ENCODE measurements around the gene IAH1.

IAH1 gene, protein sequence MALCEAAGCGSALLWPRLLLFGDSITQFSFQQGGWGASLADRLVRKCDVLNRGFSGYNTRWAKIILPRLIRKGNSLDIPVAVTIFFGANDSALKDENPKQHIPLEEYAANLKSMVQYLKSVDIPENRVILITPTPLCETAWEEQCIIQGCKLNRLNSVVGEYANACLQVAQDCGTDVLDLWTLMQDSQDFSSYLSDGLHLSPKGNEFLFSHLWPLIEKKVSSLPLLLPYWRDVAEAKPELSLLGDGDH

GRCh38 chr2:9474361-9475057, at the start of gene IAH1:
Gene IAH1 (plus strand): TSS chr2:9474551. CDS start chr2:9474567, 16 bp downstream.
- peak in 1 of 2 donors; percentile 53 for DNase-seq (ENCODE audit: low read depth in 2 of 2)

GRCh38 chr2:9428965-9429577, 45.3 kb upstream of the IAH1 start:
- no peak for DNase-seq (ENCODE audit: low read depth in 2 of 2)

- no peak for DNase-seq (ENCODE audit: low read depth in 2 of 2)
Observed at GRCh38 chr2:9430316-9431293, 43.7 kb upstream of the IAH1 start.

DNA sequence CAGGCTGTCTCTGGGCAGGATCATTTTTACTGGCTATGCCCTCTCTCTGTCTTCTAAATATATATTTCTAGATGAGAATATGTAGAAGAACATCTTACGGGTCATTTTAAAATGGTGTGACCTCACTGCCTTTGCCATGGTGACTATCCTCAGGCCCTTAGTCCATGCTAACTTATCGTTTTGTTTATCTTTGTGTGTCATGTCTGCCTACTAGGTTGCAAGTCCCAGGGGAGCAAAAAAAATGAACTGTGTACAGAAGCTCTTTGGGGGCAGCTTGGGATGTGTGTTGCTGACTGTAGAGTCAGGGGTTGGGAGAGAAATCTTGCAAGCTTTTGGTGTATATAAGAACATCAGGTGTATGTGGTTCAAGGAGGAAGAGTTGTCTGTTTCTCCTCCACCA, 39.9 kb upstream of the IAH1 start:
- DNase-seq (ENCODE audit: low read depth in 2 of 2): no peak

DNA sequence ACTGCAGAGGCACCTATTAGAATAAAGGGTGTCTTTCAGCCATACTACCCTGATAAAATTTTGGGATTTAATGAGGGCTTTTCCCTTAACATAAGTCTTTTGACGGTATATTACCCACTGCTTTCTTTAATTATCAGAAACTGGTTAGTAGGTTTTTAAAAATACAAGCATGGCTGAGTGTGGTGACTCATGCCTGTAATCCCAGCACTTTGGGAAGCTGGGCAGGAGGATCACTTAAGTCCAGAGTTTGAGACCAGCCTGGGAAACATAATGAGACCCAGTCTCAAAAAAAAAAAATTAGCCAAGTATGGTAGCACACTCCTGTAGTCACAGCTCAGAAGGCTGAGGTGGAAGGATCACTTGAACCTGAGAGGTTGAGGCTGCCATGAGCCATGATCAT, 34.8 kb upstream of the IAH1 start:
- no peak for DNase-seq (ENCODE audit: low read depth in 2 of 2)

DNA sequence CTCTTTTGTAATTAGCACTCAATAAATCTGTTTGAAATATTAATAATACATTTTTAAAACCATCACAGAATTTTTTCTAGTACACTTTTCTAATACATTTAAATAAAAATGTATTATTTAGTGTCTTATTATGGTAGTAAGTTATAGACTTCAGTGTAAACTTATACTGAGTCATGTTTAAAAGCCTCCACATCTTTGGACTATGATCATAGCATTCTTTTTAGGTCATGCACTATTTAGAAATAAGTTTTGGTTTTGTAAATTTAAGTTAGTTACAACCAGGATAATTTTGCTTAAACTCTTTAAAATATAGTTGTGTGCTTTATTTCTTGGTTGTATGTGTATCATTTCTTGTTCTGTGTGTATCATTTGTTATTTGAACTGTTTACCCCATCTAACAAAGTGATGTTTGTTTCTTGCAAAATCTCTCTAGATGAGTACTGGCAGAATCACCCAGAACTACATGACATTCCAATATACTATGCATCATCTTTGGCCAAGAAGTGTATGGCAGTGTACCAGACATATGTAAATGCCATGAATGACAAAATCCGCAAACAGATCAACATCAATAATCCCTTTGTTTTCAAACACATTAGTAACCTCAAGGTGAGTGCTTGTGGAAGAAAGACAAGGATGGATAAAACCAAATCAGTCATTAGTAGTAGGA, 34.2 kb upstream of the IAH1 start:
- no peak for DNase-seq (ENCODE audit: low read depth in 2 of 2)

GRCh38 chr2:9441556-9441955, 32.8 kb upstream of the IAH1 start:
- no peak for DNase-seq (ENCODE audit: low read depth in 2 of 2)

GRCh38 chr2:9443526-9443925, 30.8 kb upstream of the IAH1 start:
- DNase-seq (ENCODE audit: low read depth in 2 of 2): no peak

GRCh38 chr2:9445089-9445488, 29.3 kb upstream of the IAH1 start:
- no peak for DNase-seq (ENCODE audit: low read depth in 2 of 2)

DNA sequence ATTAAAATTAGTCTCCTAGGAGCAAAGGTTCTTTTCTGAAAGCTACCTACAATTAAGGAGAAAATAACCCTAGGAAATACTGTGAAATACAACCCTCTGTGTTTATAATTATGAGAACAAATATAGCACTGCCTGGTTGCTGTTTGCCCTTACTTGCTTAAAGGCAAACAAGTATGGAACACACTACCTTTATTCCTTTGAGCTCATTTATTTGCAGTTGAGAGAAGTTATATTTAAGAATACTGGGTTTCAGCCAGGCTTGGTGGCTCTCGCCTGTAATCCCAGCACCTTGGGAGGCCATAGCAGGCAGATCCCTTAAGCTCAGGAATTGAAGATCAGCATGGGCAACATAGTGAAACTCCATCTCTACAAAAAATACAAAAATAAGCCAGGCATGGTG, 23.1 kb upstream of the IAH1 start:
- DNase-seq (ENCODE audit: low read depth in 2 of 2): no peak

- no peak for DNase-seq (ENCODE audit: low read depth in 2 of 2)
Observed at GRCh38 chr2:9460441-9461017, 13.8 kb upstream of the IAH1 start.

GRCh38 chr2:9461079-9461478, 13.3 kb upstream of the IAH1 start:
- DNase-seq (ENCODE audit: low read depth in 2 of 2): no peak

- DNase-seq (ENCODE audit: low read depth in 2 of 2): no peak
Observed at GRCh38 chr2:9462313-9462712, 12.0 kb upstream of the IAH1 start.

GRCh38 chr2:9462886-9463697, 11.3 kb upstream of the IAH1 start:
- DNase-seq (ENCODE audit: low read depth in 2 of 2): no peak

DNA sequence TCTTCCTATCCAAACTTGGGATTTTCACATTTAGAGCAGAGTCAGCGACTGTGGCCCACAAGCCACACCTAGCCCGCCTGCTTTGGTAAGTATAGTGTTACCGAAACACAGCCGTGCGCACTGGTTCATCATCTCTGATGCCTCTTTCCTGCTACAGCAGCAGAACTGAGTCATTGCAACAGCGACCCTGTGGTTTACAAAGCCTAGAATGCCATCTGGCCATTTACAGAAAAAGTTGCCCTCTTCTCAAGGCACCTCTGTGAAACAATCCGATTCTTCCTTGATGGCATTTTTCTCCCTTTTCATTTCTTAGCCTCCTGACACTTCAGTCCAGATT, 10.7 kb upstream of the IAH1 start:
- DNase-seq (ENCODE audit: low read depth in 2 of 2): peak in 1 of 2 donors; percentile 19

- no peak for DNase-seq (ENCODE audit: low read depth in 2 of 2)
Observed at GRCh38 chr2:9465170-9465569, 9.2 kb upstream of the IAH1 start.

DNA sequence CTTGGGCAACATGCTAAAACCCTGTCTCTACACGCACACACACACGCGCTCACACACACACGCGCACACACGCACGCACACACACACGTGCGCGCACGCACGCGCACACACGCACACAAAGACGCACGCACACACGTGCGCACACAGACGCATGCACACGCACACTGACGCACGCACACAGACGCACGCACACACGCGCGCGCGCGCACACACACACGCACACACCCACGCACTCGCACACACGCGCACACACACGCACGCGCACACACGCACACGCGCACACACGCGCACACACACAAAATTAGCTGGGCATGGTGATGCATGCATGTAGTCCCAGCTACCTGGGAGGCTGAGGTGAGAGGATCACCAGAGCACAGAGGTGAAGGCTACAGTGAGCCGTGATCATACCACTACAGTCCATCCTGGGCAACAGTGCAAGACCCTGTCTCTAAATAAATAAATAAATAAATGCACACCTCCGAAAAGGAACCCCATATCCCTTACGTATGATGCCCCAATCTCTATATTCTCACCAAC, 8.1 kb upstream of the IAH1 start:
- DNase-seq (ENCODE audit: low read depth in 2 of 2): no peak

DNA sequence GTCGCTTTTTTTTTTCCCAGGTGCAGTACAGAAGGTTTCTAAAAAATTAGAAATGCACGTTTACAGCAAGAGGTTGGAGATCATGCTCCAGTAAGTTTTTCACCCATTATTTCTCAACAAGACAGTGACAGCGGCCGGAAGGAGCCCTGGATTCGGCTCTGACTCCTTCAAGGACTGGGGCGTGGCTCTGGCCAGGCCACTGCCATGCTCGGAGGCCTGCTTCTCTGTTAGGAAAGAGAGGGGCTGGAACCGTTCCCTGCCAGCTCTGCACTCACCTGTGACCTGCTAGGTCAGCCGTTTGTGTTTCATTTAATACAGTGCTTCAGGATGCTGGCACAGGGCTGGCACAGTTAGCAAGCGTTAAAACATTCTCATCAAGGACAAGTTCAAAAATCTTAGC, 6.7 kb upstream of the IAH1 start:
- DNase-seq (ENCODE audit: low read depth in 2 of 2): no peak

- no peak for DNase-seq (ENCODE audit: low read depth in 2 of 2)
Observed at GRCh38 chr2:9471206-9471605, 3.1 kb upstream of the IAH1 start.

- no peak for DNase-seq (ENCODE audit: low read depth in 2 of 2)
Observed at GRCh38 chr2:9472511-9472910, 1.8 kb upstream of the IAH1 start.

Data from stimulated activated CD4-positive, alpha-beta T cell treated with anti-CD3 and anti-CD28 coated beads, Interleukin-15, amount 100 ng/mL, for 48 hours (primary cell).